HepG2 (cell line): ENCODE results near the gene MAP3K9. TPM values are rescaled to one million over a fixed set of nuclear protein-coding genes. Genes with fewer than 3 reads are reported as not detected.

Experiments used
- CBX2 ChIP-seq, 2 experiments: fragments of 200-600 bp in 1 of 2; sonication (generic); formaldehyde crosslinking in 1 of 2; IDR thresholded peaks; 2 replicates each; pipeline versions ENCODE4 v1.7.0 to v1.8.1; 2018 to 2022; ENCODE audit warnings: low read depth in 2 of 2, low read length in 1 of 2, mild to moderate bottlenecking in 1 of 2, missing genetic modification reagents in 1 of 2
- CC2D1A ChIP-seq: sonication (generic); formaldehyde crosslinking; IDR thresholded peaks from 2 replicates; pipeline ENCODE4 v1.8.1; 2023; ENCODE audit warnings: mild to moderate bottlenecking, missing genetic modification reagents
- GABPB1 ChIP-seq: IDR thresholded peaks from 2 replicates; pipeline ENCODE4 v1.6.1; 2016; ENCODE audit warnings: mild to moderate bottlenecking, missing genetic modification reagents, moderate library complexity, missing compliant biosample characterization
- MATR3 ChIP-seq: sonication (generic); formaldehyde crosslinking; IDR thresholded peaks from 2 replicates; pipeline ENCODE4 v1.4.0; 2020; ENCODE audit warnings: missing genetic modification reagents
- RELA ChIP-seq: sonication (generic); formaldehyde crosslinking; IDR thresholded peaks from 2 replicates; pipeline ENCODE4 v1.4.0; 2020; ENCODE audit warnings: missing genetic modification reagents
- ZNF446 ChIP-seq: sonication (generic); formaldehyde crosslinking; IDR thresholded peaks from 2 replicates; pipeline ENCODE4 v1.5.0; 2020; ENCODE audit warnings: mild to moderate bottlenecking, missing genetic modification reagents
- ZNF607 ChIP-seq: sonication (generic); formaldehyde crosslinking; IDR thresholded peaks from 2 replicates; pipeline ENCODE4 v1.5.1; 2020; ENCODE audit warnings: missing genetic modification reagents, mild to moderate bottlenecking, borderline replicate concordance
- ZNF746 ChIP-seq: sonication (generic); formaldehyde crosslinking; IDR thresholded peaks from 2 replicates; pipeline ENCODE4 v1.8.0; 2022; ENCODE audit warnings: mild to moderate bottlenecking, missing genetic modification reagents
- ZNF747 ChIP-seq: sonication (generic); formaldehyde crosslinking; IDR thresholded peaks from 2 replicates; pipeline ENCODE4 v1.8.1; 2023; ENCODE audit warnings: missing genetic modification reagents, mild to moderate bottlenecking, borderline replicate concordance
- polyA plus RNA-seq, 8 experiments: library from polyadenylated mRNA; depleted of rRNA in 3 of 8; stranded (reverse) in 7 of 8; unstranded in 1 of 8; fragments of >200 nt; fragmentation: Illumina TruSeq in 4 of 8; extraction: Trizol in 4 of 8; gene quantifications; 2 replicates each; pipeline versions ENCODE4 v1.2.1 to v1.2.3, GENCODE V29; 2011 to 2016; ENCODE audit warnings: low read depth in 4 of 8, missing spikeins in 1 of 8, mixed read lengths in 1 of 8; ENCODE audit not compliant: insufficient read depth in 1 of 8
- total RNA-seq, 5 experiments: library from RNA; depleted of rRNA; stranded (reverse); fragments of >200 nt; fragmentation: Illumina TruSeq; extraction: Trizol; gene quantifications; 2 replicates each; pipeline ENCODE4 v1.2.3, GENCODE V29; 2016; ENCODE audit warnings: low read depth in 1 of 5
- TF ChIP-seq, protein P1 (sequence below): IDR thresholded peaks from 2 replicates; pipeline ENCODE4 v1.6.1; 2018; ENCODE audit warnings: missing genetic modification reagents, mild to moderate bottlenecking, missing compliant biosample characterization
- TF ChIP-seq, protein P2 (sequence below): sonication (generic); formaldehyde crosslinking; IDR thresholded peaks from 2 replicates; pipeline ENCODE4 v1.4.0; 2020; ENCODE audit warnings: missing genetic modification reagents, mild to moderate bottlenecking, borderline replicate concordance
- TF ChIP-seq, protein P3 (sequence below): sonication (generic); formaldehyde crosslinking; IDR thresholded peaks from 2 replicates; pipeline ENCODE4 v1.4.0; 2020; ENCODE audit warnings: missing genetic modification reagents, borderline replicate concordance
- TF ChIP-seq, protein P4 (sequence below): sonication (generic); formaldehyde crosslinking; IDR thresholded peaks from 2 replicates; pipeline ENCODE4 v1.4.0; 2020; ENCODE audit warnings: mild to moderate bottlenecking, missing genetic modification reagents, borderline replicate concordance
- TF ChIP-seq, protein P5 (sequence below): sonication (generic); formaldehyde crosslinking; IDR thresholded peaks from 2 replicates; pipeline ENCODE4 v1.4.0; 2020; ENCODE audit warnings: low read depth, mild to moderate bottlenecking, missing genetic modification reagents

MAP3K9 gene
- total and polyA plus RNA-seq, 2 of the 13 experiments (the other 11 are each of a cell fraction or from before 2014, with no cell fraction given) = 4.3 to 4.5 TPM

DNA sequence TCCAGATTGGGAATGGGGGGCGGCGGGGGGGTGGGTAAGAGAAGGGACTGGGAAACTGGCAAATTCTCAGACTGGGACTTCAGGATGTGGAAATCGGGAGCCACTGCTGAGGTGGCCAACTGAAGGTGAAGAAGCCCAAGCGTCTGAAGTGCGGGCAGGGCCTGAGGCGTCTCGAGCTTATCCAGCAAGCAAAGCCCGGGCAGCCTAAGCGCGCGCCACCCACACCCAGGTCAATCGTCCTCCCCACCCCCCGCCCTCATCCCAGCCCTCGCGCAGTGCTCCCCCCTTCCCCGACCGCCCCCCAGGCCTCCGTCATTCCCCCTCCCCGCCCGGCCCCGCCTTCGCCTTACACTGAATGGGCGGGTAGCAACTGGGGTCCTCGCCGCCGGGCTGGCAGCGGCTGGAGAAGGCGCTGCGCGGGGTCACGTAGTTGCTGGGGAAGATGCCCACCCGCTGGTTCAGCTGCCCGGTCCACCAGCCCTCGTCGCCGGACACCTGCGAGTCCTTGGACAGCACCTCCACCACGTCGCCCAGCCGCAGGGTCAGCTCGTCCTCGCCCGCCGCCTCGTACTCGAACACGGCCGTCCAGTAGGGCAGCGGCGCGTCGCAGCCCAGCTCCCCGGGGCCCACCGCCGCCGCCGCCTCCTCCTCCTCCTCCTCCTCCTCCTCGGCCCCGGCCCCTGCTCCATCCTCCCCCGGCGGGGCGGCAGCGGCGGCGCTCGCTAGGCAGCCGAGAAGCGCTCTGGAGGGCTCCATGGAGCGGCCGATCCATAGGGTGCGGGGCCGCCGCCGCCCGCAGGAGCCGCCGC lies 693 bp downstream of the MAP3K9 start (continued):
- TF ChIP-seq, protein P1, sequence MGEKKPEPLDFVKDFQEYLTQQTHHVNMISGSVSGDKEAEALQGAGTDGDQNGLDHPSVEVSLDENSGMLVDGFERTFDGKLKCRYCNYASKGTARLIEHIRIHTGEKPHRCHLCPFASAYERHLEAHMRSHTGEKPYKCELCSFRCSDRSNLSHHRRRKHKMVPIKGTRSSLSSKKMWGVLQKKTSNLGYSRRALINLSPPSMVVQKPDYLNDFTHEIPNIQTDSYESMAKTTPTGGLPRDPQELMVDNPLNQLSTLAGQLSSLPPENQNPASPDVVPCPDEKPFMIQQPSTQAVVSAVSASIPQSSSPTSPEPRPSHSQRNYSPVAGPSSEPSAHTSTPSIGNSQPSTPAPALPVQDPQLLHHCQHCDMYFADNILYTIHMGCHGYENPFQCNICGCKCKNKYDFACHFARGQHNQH (CRISPR knock-in tag) = no peak
- TF ChIP-seq ZNF607 (CRISPR knock-in tag) (0 out of 2 replicates have a peak, but pooled peaks have one; percentile 17), CC2D1A (CRISPR knock-in tag) (no peak), MATR3 (CRISPR knock-in tag) (no peak), ZNF746 (no peak), ZNF747 (CRISPR knock-in tag) (no peak), CBX2 (IDR thresholded peaks at IDR 0.05; ENCODE audit: low read depth, low read length) (no peak), CBX2 (CRISPR knock-in tag; IDR thresholded peaks at IDR 0.05; ENCODE audit: low read depth) (no peak), RELA (CRISPR knock-in tag) (no peak), ZNF446 (CRISPR knock-in tag) (no peak), GABPB1 (CRISPR knock-in tag) (peak; percentile 33; the same call in 1 of the 2 replicates)
- TF ChIP-seq, protein P2, sequence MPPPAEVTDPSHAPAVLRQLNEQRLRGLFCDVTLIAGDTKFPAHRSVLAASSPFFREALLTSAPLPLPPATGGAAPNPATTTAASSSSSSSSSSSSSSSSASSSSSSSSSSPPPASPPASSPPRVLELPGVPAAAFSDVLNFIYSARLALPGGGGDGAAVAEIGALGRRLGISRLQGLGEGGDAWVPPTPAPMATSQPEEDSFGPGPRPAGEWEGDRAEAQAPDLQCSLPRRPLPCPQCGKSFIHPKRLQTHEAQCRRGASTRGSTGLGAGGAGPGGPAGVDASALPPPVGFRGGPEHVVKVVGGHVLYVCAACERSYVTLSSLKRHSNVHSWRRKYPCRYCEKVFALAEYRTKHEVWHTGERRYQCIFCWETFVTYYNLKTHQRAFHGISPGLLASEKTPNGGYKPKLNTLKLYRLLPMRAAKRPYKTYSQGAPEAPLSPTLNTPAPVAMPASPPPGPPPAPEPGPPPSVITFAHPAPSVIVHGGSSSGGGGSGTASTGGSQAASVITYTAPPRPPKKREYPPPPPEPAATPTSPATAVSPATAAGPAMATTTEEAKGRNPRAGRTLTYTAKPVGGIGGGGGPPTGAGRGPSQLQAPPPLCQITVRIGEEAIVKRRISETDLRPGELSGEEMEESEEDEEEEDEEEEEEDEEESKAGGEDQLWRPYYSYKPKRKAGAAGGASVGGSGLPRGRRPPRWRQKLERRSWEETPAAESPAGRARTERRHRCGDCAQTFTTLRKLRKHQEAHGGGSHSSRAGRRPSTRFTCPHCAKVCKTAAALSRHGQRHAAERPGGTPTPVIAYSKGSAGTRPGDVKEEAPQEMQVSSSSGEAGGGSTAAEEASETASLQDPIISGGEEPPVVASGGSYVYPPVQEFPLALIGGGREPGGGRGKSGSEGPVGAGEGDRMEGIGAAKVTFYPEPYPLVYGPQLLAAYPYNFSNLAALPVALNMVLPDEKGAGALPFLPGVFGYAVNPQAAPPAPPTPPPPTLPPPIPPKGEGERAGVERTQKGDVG = no peak
- TF ChIP-seq, protein P3, sequence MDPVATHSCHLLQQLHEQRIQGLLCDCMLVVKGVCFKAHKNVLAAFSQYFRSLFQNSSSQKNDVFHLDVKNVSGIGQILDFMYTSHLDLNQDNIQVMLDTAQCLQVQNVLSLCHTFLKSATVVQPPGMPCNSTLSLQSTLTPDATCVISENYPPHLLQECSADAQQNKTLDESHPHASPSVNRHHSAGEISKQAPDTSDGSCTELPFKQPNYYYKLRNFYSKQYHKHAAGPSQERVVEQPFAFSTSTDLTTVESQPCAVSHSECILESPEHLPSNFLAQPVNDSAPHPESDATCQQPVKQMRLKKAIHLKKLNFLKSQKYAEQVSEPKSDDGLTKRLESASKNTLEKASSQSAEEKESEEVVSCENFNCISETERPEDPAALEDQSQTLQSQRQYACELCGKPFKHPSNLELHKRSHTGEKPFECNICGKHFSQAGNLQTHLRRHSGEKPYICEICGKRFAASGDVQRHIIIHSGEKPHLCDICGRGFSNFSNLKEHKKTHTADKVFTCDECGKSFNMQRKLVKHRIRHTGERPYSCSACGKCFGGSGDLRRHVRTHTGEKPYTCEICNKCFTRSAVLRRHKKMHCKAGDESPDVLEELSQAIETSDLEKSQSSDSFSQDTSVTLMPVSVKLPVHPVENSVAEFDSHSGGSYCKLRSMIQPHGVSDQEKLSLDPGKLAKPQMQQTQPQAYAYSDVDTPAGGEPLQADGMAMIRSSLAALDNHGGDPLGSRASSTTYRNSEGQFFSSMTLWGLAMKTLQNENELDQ = no peak
- TF ChIP-seq, protein P4, sequence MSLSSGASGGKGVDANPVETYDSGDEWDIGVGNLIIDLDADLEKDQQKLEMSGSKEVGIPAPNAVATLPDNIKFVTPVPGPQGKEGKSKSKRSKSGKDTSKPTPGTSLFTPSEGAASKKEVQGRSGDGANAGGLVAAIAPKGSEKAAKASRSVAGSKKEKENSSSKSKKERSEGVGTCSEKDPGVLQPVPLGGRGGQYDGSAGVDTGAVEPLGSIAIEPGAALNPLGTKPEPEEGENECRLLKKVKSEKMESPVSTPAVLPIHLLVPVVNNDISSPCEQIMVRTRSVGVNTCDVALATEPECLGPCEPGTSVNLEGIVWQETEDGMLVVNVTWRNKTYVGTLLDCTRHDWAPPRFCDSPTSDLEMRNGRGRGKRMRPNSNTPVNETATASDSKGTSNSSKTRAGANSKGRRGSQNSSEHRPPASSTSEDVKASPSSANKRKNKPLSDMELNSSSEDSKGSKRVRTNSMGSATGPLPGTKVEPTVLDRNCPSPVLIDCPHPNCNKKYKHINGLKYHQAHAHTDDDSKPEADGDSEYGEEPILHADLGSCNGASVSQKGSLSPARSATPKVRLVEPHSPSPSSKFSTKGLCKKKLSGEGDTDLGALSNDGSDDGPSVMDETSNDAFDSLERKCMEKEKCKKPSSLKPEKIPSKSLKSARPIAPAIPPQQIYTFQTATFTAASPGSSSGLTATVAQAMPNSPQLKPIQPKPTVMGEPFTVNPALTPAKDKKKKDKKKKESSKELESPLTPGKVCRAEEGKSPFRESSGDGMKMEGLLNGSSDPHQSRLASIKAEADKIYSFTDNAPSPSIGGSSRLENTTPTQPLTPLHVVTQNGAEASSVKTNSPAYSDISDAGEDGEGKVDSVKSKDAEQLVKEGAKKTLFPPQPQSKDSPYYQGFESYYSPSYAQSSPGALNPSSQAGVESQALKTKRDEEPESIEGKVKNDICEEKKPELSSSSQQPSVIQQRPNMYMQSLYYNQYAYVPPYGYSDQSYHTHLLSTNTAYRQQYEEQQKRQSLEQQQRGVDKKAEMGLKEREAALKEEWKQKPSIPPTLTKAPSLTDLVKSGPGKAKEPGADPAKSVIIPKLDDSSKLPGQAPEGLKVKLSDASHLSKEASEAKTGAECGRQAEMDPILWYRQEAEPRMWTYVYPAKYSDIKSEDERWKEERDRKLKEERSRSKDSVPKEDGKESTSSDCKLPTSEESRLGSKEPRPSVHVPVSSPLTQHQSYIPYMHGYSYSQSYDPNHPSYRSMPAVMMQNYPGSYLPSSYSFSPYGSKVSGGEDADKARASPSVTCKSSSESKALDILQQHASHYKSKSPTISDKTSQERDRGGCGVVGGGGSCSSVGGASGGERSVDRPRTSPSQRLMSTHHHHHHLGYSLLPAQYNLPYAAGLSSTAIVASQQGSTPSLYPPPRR (CRISPR knock-in tag) = no peak
- TF ChIP-seq, protein P5, sequence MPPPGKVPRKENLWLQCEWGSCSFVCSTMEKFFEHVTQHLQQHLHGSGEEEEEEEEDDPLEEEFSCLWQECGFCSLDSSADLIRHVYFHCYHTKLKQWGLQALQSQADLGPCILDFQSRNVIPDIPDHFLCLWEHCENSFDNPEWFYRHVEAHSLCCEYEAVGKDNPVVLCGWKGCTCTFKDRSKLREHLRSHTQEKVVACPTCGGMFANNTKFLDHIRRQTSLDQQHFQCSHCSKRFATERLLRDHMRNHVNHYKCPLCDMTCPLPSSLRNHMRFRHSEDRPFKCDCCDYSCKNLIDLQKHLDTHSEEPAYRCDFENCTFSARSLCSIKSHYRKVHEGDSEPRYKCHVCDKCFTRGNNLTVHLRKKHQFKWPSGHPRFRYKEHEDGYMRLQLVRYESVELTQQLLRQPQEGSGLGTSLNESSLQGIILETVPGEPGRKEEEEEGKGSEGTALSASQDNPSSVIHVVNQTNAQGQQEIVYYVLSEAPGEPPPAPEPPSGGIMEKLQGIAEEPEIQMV = 0 out of 2 replicates have a peak, but pooled peaks have one; percentile 4
